Activated effector memory CD4-positive, alpha-beta T cell treated with Interleukin-2 at 50 U/mL for 16 hours (primary cell): ENCODE measurements around the gene MRPL34.
"Not testable (repeated sequence)": the region's sequence is repeated elsewhere in the genome, so short reads cannot be mapped to it uniquely, and the experiment has no call there.

Source experiments
- DNase-seq: peaks from one replicate; pipeline ENCODE4 v3.0.0-alpha.2; 2020

The MRPL34 gene

DNA sequence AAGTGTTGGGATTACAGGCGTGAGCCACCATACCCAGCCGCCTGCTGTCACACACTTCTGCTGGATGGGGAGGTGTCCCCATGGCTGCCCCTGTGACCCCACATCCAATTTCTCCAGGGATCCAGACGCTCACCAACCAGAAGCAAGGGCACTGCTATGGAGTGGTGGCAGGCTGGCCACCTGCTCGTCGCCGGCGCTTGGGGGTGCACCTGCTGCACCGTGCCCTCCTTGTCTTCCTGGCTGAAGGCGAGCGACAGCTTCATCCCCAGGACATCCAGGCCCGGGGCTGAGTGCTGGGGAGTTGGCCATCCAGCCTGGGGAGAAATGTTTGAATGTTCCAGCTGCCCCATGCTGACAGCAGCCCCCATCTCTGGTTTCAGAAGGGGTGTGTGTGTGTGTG is 19.4 kb upstream of the MRPL34 start:
- DNase-seq = no peak

DNA sequence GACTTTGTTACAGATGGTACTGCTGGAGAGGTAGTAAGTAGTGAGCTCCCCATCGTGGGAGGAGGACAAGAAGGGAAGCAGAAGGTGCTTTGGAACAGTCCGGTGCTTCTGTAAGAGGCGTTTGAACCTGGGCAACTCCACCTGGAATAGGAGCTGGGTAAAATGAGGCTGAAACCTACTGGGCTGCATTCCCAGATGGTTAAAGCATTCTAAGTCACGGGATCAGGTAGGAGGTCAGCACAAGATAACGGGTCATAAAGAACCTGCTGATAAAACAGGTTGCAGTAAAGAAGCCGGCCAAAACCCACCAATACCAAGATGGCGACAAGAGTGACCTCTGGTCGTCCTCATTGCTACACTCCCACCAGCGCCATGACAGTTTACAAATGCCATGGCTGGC is 18.9 kb upstream of the MRPL34 start:
- no peak for DNase-seq

DNA sequence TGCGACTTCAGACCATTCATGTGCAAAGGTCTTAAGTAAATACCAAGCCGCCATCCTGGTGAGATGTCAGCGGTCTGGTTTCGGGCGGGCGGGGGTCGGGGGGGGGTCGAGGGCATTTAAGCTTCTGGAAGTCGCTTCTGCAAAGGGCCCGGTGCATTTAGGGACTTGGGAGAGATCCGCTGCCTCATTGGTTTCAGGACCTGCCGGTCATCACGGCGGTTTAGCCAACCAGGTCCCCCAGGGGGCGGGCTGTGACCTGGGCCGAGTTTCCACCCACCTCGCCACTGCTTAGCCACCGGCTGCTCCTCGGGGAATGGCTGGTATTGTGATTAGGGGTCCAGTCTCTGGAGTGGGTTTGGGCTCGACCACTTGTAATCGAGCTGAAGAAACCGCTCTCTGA is 16.2 kb upstream of the MRPL34 start:
- DNase-seq = no peak

- DNase-seq = peak; percentile 68
These were observed 13.2 kb upstream of the MRPL34 start for GRCh38 chr19:17292301-17293074.

GRCh38 chr19:17293605-17294004 is 12.1 kb upstream of the MRPL34 start:
- DNase-seq = no peak

GRCh38 chr19:17294051-17294891 is 11.4 kb upstream of the MRPL34 start:
- peak; percentile 21 for DNase-seq

- not testable (repeated sequence) for DNase-seq
These were observed 10.1 kb upstream of the MRPL34 start for GRCh38 chr19:17295551-17295950.

- no peak for DNase-seq
These were observed 9.4 kb upstream of the MRPL34 start for GRCh38 chr19:17296273-17296672.

DNA sequence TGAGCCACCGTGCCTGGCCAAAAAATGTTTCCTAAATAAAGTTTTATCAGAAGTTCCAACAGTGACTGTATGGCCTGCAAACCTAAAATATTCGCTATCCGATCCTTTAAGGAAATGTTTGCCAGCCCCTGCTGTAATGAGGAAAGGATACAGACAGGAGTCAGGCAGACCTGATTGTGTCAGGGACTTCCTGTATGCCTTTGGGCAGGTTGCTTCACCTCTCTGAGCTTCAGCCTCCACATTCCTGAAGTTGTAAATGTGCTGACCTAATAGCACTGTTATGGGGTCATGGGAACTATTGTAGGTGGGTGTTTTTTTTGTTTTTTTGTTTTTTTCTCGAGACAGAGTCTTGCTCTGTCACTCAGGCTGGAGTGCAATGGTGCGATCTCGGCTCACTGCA is 8.7 kb upstream of the MRPL34 start:
- no peak for DNase-seq

GRCh38 chr19:17300992-17301619 is 4.6 kb upstream of the MRPL34 start:
- no peak for DNase-seq

DNA sequence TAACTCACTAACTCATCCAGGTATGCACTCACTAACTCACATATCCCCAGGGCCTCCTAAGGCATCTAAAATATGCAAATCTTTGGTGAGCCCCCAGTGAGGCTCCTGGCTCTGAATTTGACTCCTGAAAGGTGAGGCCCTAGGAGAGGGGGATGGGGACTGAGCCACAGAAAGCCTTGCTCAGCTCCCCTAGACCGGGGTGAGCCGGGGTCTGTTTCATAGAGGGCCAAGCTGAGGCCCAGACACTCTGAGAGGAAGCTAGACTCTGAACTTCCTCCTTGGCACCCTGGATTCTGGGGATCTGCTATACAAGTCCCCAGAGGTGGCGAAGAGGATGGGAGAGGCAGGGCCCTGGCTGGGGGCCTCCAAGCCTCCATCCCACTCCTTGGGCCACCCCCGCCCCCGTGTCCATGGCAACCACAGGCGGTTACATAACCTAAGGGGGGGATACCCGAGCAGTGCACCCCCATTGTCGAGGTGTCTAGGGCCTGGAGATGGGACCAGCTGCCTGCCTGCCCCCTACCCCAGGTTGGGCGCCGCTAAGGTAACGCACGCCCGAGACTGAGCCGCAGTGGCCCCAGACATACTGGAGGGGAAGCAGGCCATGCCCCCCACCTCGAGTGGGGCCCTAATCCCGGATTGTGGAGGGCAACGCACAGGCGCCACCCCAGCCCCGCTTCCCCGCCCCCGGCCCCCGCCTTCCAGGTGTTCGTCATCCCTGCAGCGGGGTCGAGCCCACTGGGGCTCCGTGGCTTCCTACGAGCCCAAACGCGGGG is 3.1 kb upstream of the MRPL34 start:
- no peak for DNase-seq

DNA sequence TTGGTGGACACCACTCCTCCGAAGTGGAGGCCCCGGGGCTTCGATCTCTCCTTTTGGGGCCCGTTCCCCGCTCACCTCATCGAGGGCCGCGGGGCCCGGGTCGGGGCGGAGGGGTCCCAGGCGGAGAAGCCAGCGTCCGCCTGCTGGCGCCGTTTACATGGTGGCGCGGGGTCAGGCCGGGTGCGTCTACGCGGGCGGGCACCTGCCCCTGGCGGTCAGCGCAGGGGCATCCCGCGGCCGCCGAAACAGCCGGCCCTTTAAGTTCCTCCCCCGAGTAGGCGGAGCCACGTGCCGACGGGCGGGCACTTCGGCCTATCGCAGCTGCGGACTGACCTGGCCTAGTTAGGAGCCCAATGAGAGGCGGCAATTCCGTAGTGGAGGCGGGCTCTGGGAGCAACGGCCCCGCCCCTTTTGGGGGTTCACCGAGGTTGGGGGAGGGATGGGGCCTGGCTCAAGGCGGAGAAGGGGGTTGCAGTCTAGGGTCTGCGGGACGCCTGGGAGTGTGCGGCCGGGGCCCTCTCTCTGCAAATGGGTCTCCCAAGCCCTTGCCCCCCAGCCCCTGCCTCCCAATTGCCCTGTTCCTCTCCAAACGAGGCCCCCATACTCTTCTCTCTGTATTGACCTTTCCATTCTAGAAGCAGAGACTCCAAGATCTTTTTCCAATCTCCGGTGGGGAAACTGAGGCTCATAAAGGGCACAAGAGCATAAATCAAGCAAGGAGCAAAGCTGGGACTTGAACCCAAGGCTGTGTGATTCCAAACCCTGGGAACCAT is 2.3 kb upstream of the MRPL34 start, which contains the start of gene ABHD8:
Gene ABHD8 (minus strand): TSS at position 259 of the 773 bp plus-strand sequence. CDS start 1,809 bp downstream, outside the sequence.
- peak; percentile 88 for DNase-seq

DNA sequence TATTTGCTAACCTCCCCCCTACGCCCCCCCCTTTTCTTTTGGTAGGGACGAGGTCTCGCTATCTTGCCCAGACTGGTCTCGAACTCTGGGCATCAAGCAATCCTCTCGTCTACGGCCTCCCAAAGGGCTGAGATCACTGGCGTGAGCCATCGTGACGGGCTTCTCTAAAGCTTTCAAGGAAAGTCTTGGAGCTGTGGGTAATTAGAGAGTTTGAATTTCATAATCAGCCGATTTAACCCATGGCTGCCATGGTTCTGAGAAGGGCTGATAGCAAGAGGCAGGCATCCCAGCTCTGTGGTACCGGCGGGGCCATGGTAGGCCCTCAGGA is 1.8 kb upstream of the MRPL34 start:
- DNase-seq = no peak

GRCh38 chr19:17304386-17305215 is 1.1 kb upstream of the MRPL34 start:
- no peak for DNase-seq

GRCh38 chr19:17305216-17305516 is 506 bp upstream of the MRPL34 start:
- no peak for DNase-seq

DNA sequence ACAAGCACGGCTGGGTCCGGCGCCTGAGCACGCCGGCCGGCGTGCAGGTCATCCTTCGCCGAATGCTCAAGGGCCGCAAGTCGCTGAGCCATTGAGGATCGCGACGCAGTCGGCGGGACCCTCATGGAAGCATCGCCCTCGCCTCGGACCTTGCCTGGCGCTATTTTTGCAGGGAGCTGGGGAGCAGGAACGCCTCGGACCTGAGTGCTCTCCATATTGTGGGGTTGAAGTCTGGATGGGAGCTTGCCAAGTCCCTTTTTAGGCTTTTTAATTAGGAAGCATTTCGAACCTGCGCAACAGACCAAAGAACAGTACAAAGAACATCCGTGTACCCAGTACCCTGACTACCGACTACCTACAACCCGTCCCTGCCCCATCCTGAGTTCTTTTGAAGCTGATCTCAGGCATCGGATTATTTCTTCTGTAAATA is 628 bp downstream of the MRPL34 start:
- no peak for DNase-seq

- no peak for DNase-seq
These were observed 2.3 kb downstream of the MRPL34 start for GRCh38 chr19:17307876-17308377.

GRCh38 chr19:17309198-17309964 is 3.7 kb downstream of the MRPL34 start, which contains the start of gene DDA1:
TSS of gene DDA1 (plus strand) at chr19:17309563. CDS start at chr19:17309655, 92 bp downstream.
- DNase-seq = peak; percentile 98

- DNase-seq = no peak
These were observed 4.3 kb downstream of the MRPL34 start for GRCh38 chr19:17309965-17310461.
